HG03558 (cell line): ENCODE data around the gene CHRM2.

Source experiments
- ATAC-seq: cut with Tn5 transposase; IDR thresholded peaks from one replicate; pipeline ENCODE4 v1.9.1; 2021; ENCODE audit warnings: moderate number of reproducible peaks; ENCODE audit not compliant: unreplicated experiment; ENCODE audit errors: extremely low read depth

Gene CHRM2

GRCh38 chr7:137017221-137017620, 148.8 kb downstream of the CHRM2 start:
- no peak for ATAC-seq

- no peak for ATAC-seq
These were observed 150.0 kb downstream of the CHRM2 start for GRCh38 chr7:137018468-137018867.

- no peak for ATAC-seq
These were observed 151.9 kb downstream of the CHRM2 start for GRCh38 chr7:137020351-137020750.

- no peak for ATAC-seq
These were observed 157.2 kb downstream of the CHRM2 start for GRCh38 chr7:137025469-137026175.

- ATAC-seq: no peak
These were observed 157.7 kb downstream of the CHRM2 start for GRCh38 chr7:137026176-137026500.

GRCh38 chr7:137032436-137032835, 164.0 kb downstream of the CHRM2 start:
- no peak for ATAC-seq

- ATAC-seq: no peak
These were observed 168.3 kb downstream of the CHRM2 start for GRCh38 chr7:137036768-137037167.

GRCh38 chr7:137038706-137039105, 170.3 kb downstream of the CHRM2 start:
- ATAC-seq: no peak

- ATAC-seq: no peak
These were observed 172.3 kb downstream of the CHRM2 start for GRCh38 chr7:137040745-137041144.

GRCh38 chr7:137045573-137045972, 177.1 kb downstream of the CHRM2 start:
- no peak for ATAC-seq

- no peak for ATAC-seq
These were observed 201.0 kb downstream of the CHRM2 start for GRCh38 chr7:137069249-137069963.
